Astrocyte (in vitro differentiated cells and primary cell): ENCODE data around the gene HAGHL. TPM values are rescaled to one million over a fixed set of nuclear protein-coding genes. Genes with fewer than 3 reads are reported as not detected.

ENCODE experiments used
- DNase-seq: peaks from one replicate; pipeline ENCODE4 v3.0.0-alpha.2; 2010; ENCODE audit warnings: low read depth
- FAIRE-seq: peaks from 2 replicates; lab custom pipeline; 2011; peaks lifted over from hg19 to GRCh38; lab: Jason Lieb, UNC
- H2AFZ ChIP-seq: 2 replicates; pipeline ENCODE4 v1.6.0; 2012; ENCODE audit warnings: low read depth, low read length, inconsistent platforms
- H3K27ac ChIP-seq: 2 replicates; pipeline ENCODE4 v1.5.1; 2011; ENCODE audit warnings: low read depth, low read length, inconsistent platforms
- H3K27me3 ChIP-seq: 2 replicates; pipeline ENCODE4 v1.6.0; 2011; ENCODE audit warnings: low read length, inconsistent platforms; ENCODE audit not compliant: insufficient read depth
- H3K36me3 ChIP-seq: 2 replicates; pipeline ENCODE4 v1.5.1; 2011; ENCODE audit warnings: low read length, inconsistent platforms; ENCODE audit not compliant: insufficient read depth
- H3K4me1 ChIP-seq: 2 replicates; pipeline ENCODE4 v1.5.1; 2011; ENCODE audit warnings: low read length, inconsistent platforms; ENCODE audit not compliant: insufficient read depth
- H3K4me2 ChIP-seq: 2 replicates; pipeline ENCODE4 v1.6.0; 2012; ENCODE audit warnings: low read length, inconsistent platforms
- H3K4me3 ChIP-seq: 2 replicates; pipeline ENCODE4 v1.5.1; 2011; ENCODE audit warnings: low read depth, mild to moderate bottlenecking, low read length, inconsistent platforms; ENCODE audit not compliant: insufficient read depth
- H3K79me2 ChIP-seq: 2 replicates; pipeline ENCODE4 v1.6.0; 2012; ENCODE audit warnings: mild to moderate bottlenecking, low read length, inconsistent platforms; ENCODE audit not compliant: insufficient read depth
- H3K9ac ChIP-seq: 2 replicates; pipeline ENCODE4 v1.6.0; 2012; ENCODE audit warnings: mild to moderate bottlenecking, low read length, inconsistent platforms
- H3K9me3 ChIP-seq: 2 replicates; pipeline ENCODE4 v1.5.1; 2012; ENCODE audit warnings: low read depth, mild to moderate bottlenecking, low read length, inconsistent platforms; ENCODE audit not compliant: insufficient read depth
- H4K20me1 ChIP-seq: 2 replicates; pipeline ENCODE4 v1.6.0; 2012; ENCODE audit warnings: low read length, inconsistent platforms; ENCODE audit not compliant: insufficient read depth
- H3K27ac Mint-ChIP-seq: one replicate; pipeline ENCODE4 v1.8.0; 2021; ENCODE audit warnings: mild to moderate bottlenecking, mixed read lengths; ENCODE audit not compliant: unreplicated experiment
- H3K27me3 Mint-ChIP-seq: one replicate; pipeline ENCODE4 v1.8.0; 2021; ENCODE audit warnings: low read depth, mixed read lengths; ENCODE audit not compliant: unreplicated experiment
- H3K36me3 Mint-ChIP-seq: one replicate; pipeline ENCODE4 v1.8.0; 2021; ENCODE audit warnings: low read depth, mixed read lengths; ENCODE audit not compliant: unreplicated experiment
- H3K4me1 Mint-ChIP-seq: one replicate; pipeline ENCODE4 v1.8.0; 2021; ENCODE audit warnings: low read depth, mixed read lengths; ENCODE audit not compliant: unreplicated experiment
- H3K4me3 Mint-ChIP-seq: one replicate; pipeline ENCODE4 v1.8.0; 2021; ENCODE audit warnings: mild to moderate bottlenecking, moderate library complexity, mixed read lengths; ENCODE audit not compliant: unreplicated experiment
- H3K9me3 Mint-ChIP-seq: one replicate; pipeline ENCODE4 v1.8.0; 2021; ENCODE audit warnings: mild to moderate bottlenecking, mixed read lengths; ENCODE audit not compliant: unreplicated experiment
- CTCF ChIP-seq: IDR thresholded peaks from 2 replicates; pipeline ENCODE4 v1.5.1; 2011; ENCODE audit warnings: low read depth, mild to moderate bottlenecking, inconsistent platforms, low read length, moderate library complexity; ENCODE audit not compliant: insufficient read depth
- EZH2 ChIP-seq: IDR thresholded peaks from 2 replicates; pipeline ENCODE4 v1.6.1; 2012; ENCODE audit warnings: mild to moderate bottlenecking, low read length, inconsistent platforms; ENCODE audit not compliant: insufficient read depth
- total RNA-seq: library from RNA; stranded (reverse); gene quantifications from 2 replicates; pipeline ENCODE4 v1.2.1, GENCODE V29; 2021

Gene HAGHL
- total RNA-seq, 1 donor from 2014 or later, result 15.5 TPM

DNA sequence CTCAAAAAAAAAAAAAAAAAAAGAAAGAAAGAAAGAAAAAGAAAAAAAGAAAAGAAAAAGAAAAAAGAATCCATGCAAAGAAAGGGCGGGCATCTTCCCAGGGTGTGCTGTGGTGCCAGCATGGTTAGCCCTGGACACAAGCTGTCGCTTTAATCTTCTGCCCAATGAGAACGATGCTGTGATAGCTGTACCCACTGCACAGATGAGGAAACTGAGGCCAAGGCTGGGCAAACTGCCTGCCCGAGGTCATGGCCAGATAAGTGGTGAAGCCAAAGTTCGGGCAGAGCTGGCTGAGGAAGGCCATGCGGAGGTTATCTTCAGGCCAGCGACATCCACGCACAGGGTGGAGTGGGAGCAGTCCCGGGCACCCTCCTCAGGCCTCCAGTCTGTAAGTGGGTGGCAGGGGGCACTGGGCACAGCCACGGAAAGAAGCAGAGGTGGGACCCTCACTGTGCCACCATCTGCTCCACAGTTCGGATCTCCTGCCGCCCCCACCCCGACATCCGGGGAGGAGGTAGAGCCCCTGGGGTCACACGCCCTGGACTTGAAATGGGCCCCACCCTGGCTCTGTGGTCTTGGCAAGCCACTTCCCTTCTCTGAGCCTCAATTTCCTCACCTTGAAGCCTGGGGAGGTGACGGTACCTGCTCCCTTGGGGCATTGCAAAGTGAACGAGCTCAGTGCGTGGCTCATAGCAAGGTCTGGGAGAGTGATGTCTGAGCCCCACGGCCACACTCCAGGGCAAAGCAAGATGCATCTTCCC lies 27.8 kb upstream of the HAGHL start:
- H3K9me3 Mint-ChIP-seq, result peaks cover 2% of the 10 kb centered on the region
- Histone ChIP-seq H3K27ac (no peak overlapping the region), H4K20me1 (peaks cover 21% of the 10 kb centered on the region), H3K4me2 (no peak overlapping the region), H3K27me3 (peaks cover 36% of the 10 kb centered on the region), H3K4me1 (no peaks in the 10 kb centered on the region), H3K4me3 (no peak overlapping the region), H3K36me3 (no peaks in the 10 kb centered on the region), H3K9me3 (no peaks in the 10 kb centered on the region), H3K79me2 (no peaks in the 10 kb centered on the region), H3K9ac (no peak overlapping the region), H2AFZ (no peak overlapping the region)
- TF ChIP-seq EZH2 (no peak), CTCF (no peak)
- H3K27ac Mint-ChIP-seq, result no peak overlapping the region
- no peak for DNase-seq
- H3K27me3 Mint-ChIP-seq, result peaks cover 53% of the 10 kb centered on the region
- no peak for FAIRE-seq
- H3K4me3 Mint-ChIP-seq, result no peak overlapping the region
- H3K4me1 Mint-ChIP-seq, result no peaks in the 10 kb centered on the region
- no peaks in the 10 kb centered on the region for H3K36me3 Mint-ChIP-seq

GRCh38 chr16:700684-701584 lies 26.0 kb upstream of the HAGHL start:
- Mint-ChIP-seq H3K9me3 (peaks cover 2% of the 10 kb centered on the region), H3K4me3 (no peak overlapping the region), H3K27me3 (peaks cover 45% of the 10 kb centered on the region), H3K27ac (no peak overlapping the region), H3K4me1 (no peaks in the 10 kb centered on the region), H3K36me3 (no peaks in the 10 kb centered on the region)
- H3K9ac ChIP-seq, result no peak overlapping the region
- peaks cover 30% of the 10 kb centered on the region for H3K27me3 ChIP-seq
- H3K27ac ChIP-seq, result no peak overlapping the region
- no peak for DNase-seq
- no peaks in the 10 kb centered on the region for H3K9me3 ChIP-seq
- peak overlapping the region; percentile 39 for H3K4me2 ChIP-seq
- peaks cover 28% of the 10 kb centered on the region for H4K20me1 ChIP-seq
- peaks cover 2% of the 10 kb centered on the region for H3K4me1 ChIP-seq
- no peak for FAIRE-seq
- no peaks in the 10 kb centered on the region for H3K36me3 ChIP-seq
- no peaks in the 10 kb centered on the region for H3K79me2 ChIP-seq
- H3K4me3 ChIP-seq, result no peak overlapping the region
- no peak overlapping the region for H2AFZ ChIP-seq
- TF ChIP-seq EZH2, result peak; percentile 50
- TF ChIP-seq CTCF, result no peak
